ENCODE data around the gene LILRA2. TPM values are rescaled to one million over a fixed set of nuclear protein-coding genes. Genes with fewer than 3 reads are reported as not detected.
"Not testable (repeated sequence)": the region's sequence is repeated elsewhere in the genome, so short reads cannot be mapped to it uniquely, and the experiment has no call there.

LILRA2 gene
- total RNA-seq, 2 donors from 2014 or later, result 2.8 to 6.6 TPM

DNA sequence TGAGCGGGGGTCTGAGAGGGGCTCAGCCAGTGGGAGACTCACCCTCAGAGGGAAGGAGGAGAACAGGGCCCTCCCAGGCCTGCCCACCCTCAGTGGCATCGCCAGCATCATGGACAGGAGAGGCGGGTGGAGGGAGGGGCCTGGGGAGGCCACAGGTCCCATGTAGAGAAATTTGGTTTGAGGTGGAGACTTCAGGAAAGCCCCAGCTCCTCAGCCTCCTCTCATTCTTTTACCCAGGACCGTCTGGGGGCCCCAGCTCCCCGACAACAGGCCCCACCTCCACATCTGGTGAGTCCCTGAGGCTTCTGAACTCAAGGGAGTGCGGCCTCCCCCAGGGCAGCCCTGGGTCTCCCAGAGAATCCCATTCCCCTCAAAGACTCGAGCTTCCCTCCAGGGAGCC is 59.8 kb downstream of the LILRA2 start:
- intact Hi-C loops (cut with DNase I), result no loop called here
- no peak for DNase-seq (ENCODE audit: low spot score)

- DNase-seq (ENCODE audit: low spot score); intact Hi-C loops (cut with DNase I): not testable (repeated sequence)
Observed at GRCh38 chr19:54636081-54636480, 62.5 kb downstream of the LILRA2 start.

DNA sequence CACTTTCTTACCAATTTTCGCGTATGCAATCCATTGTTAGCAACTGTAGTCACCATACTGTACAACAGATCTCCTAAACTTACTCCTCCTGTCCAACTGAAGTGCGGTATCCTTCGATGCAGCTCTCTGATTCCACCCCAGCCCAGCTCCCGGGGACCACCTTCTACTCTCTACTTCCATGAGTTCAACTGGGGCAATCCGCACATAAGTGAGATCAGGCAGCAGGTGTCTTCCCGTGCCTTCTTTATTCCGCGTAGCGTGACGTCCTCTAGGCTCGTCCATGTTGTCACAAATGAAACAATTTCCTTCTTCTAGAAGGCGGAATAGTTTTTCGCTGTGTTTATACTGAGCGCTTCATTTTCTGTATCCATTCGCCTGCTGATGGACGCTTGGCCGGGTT is 65.1 kb downstream of the LILRA2 start:
- intact Hi-C loops (cut with DNase I), result no loop called here
- DNase-seq (ENCODE audit: low spot score), result no peak

Other genes starting within 250 kb of the LILRA2 start
- gene LILRA4, start 234.6 kb upstream of the LILRA2 start, total RNA-seq, result under 1 TPM in 1 of 2 donors, not detected in 1; 0.57 TPM
- 10 to 100 TPM; 18.3 to 42.2 TPM for gene LAIR1, start 208.9 kb upstream of the LILRA2 start, total RNA-seq
- gene TTYH1, start 158.3 kb upstream of the LILRA2 start, total RNA-seq, result 1 to 10 TPM in 1 of 2 donors, under 1 TPM in 1; 0.60 to 1.4 TPM
- gene LENG8, start 124.6 kb upstream of the LILRA2 start, total RNA-seq, result 100 to 1,000 TPM; 113 to 140 TPM
- 1 to 10 TPM; 4.2 to 5.1 TPM for gene LENG9, start 110.0 kb upstream of the LILRA2 start, total RNA-seq
- 10 to 100 TPM; 24.8 to 25.7 TPM for gene CDC42EP5, start 100.5 kb upstream of the LILRA2 start, total RNA-seq
- gene LAIR2, start 71.0 kb upstream of the LILRA2 start, total RNA-seq, result not detected
- 1 to 10 TPM; 1.7 to 1.8 TPM for gene LILRA1, start 19.8 kb downstream of the LILRA2 start, total RNA-seq
- gene LILRB1, start 56.7 kb downstream of the LILRA2 start, total RNA-seq, result 1 to 10 TPM; 4.7 to 8.2 TPM
- gene LILRB4, start 89.2 kb downstream of the LILRA2 start, total RNA-seq, result 1 to 10 TPM; 2.7 to 8.7 TPM
- gene KIR3DL3, start 150.7 kb downstream of the LILRA2 start, total RNA-seq, result not detected
- not detected for gene KIR2DL3, start 164.7 kb downstream of the LILRA2 start, total RNA-seq
- under 1 TPM in 1 of 2 donors, not detected in 1; 0.23 TPM for gene KIR2DL1, start 196.0 kb downstream of the LILRA2 start, total RNA-seq
- under 1 TPM in 1 of 2 donors, not detected in 1; 0.37 TPM for gene KIR2DL4, start 229.8 kb downstream of the LILRA2 start, total RNA-seq
- not detected for gene KIR3DL1, start 242.7 kb downstream of the LILRA2 start, total RNA-seq

All from posterior vena cava (tissue), 2 donors.